Endometrium (tissue), 2 donors: ENCODE measurements around the gene GRK6.

Experiments
- FAIRE-seq: peaks from 2 replicates; lab custom pipeline; 2012; peaks lifted over from hg19 to GRCh38; lab: Jason Lieb, UNC
- donor health status: control.
- donor health status: control.

The GRK6 gene

GRCh38 chr5:177487975-177488374 lies 61.5 kb downstream of the GRK6 start:
- FAIRE-seq = no peak

- FAIRE-seq = no peak
These were observed 62.7 kb downstream of the GRK6 start for GRCh38 chr5:177489119-177489716.

DNA sequence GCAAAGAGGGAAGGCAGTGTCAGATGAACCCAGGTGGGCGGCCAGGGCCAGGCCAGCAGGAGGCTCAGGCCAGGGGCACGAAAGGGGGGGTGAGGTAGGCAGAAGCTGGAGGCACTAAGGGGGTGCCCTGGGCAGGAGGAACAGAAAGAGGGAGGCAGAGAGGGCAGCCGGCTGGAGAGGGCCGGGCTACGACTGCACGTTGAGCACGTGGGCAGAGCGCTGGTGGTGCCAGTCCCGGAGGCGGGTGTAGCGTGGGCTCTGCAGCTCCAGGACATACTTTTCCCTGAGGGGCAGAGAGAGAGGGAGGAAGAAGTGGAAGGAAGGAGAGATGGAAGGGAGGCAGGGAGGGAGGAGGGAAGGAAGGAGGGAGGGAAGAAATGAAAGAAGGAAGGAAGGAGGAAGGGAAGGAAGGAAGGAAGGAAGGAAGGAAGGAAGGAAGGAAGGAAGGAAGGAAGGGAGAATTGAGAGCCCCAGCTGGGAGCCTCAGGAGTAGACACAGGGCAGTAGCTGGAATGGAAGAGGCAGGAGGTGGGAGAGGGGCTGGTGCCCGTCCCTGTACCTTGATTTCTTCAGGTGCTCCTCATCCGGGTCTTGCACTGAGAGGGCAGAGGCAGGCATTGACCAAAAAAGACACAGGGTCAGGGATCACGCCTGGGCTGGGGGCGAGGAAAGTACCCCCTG lies 64.0 kb downstream of the GRK6 start:
- FAIRE-seq = no peak

DNA sequence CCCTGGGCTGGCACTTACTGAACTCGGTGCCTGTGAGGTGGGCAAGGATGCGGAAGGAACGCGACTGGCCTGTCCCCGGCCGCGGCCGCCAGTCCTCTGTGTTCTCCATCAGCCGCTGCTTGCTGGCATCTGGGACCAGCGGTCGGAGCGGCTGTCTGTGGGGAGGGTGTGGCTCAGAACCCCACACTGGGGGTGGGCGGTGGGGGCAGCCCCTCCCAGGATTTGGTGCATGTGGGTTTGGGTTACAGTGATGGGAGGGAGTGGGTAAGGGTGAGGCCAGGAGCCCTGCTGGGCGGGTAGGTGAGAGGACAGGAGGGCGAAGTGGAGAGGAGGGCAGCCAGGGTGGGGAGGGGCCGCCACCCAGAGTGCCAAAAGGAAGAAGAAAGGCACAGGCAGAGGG lies 64.5 kb downstream of the GRK6 start:
- no peak for FAIRE-seq

DNA sequence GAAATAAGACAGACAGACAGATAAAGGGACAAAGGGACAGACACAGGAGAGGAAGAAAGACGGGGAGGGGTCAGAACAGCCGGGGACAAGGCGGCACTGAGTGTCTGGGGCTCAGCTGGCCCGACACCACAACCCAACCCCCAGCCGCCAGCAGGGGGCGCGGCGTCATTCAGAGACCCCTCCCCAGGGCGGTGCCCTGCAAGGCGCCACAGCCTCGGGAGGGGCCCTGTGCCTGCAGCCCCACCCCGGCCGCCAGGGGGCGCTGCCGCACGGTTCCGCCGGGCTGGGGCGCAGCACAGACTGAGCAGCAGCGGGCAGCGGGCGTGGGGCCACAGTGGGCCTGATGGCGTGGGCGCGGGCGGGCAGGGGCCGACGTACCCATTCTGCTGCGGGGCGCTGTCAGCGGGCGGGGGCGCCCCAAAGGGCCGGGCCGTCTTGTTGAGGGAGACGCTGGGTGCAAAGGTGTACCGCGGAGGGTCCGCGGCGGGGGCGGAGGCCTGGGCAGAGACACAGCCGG lies 65.0 kb downstream of the GRK6 start:
- no peak for FAIRE-seq

- FAIRE-seq = no peak
These were observed 65.7 kb downstream of the GRK6 start for GRCh38 chr5:177491983-177492746.
